Measurements from ENCODE around the gene GDPD4.

Gene GDPD4

GRCh38 chr11:77206264-77207018, 95.0 kb downstream of the GDPD4 start:
- no peak for DNase-seq (ENCODE audit: low spot score)
- no peak for FAIRE-seq

- FAIRE-seq = no peak
- DNase-seq (ENCODE audit: low spot score) = no peak
Measured at GRCh38 chr11:77205467-77206263, 95.8 kb downstream of the GDPD4 start.

GRCh38 chr11:77204754-77205466, 96.6 kb downstream of the GDPD4 start:
- FAIRE-seq (no peak), DNase-seq (ENCODE audit: low spot score) (no peak)

- no peak for DNase-seq (ENCODE audit: low spot score)
- FAIRE-seq = no peak
Measured at GRCh38 chr11:77203901-77204753, 97.4 kb downstream of the GDPD4 start.

- FAIRE-seq = no peak
- no peak for DNase-seq (ENCODE audit: low spot score)
Measured at GRCh38 chr11:77202941-77203900, 98.3 kb downstream of the GDPD4 start.

GRCh38 chr11:77201991-77202841, 99.3 kb downstream of the GDPD4 start:
- no peak for FAIRE-seq
- no peak for DNase-seq (ENCODE audit: low spot score)

GRCh38 chr11:77201370-77201769, 100.1 kb downstream of the GDPD4 start:
- DNase-seq (ENCODE audit: low spot score) (no peak), FAIRE-seq (no peak)

GRCh38 chr11:77200351-77201268, 100.9 kb downstream of the GDPD4 start:
- no peak for FAIRE-seq

GRCh38 chr11:77199137-77199745, 102.2 kb downstream of the GDPD4 start:
- FAIRE-seq = no peak

More at GRCh38 chr11:77200351-77201268, 100.9 kb downstream of the GDPD4 start:
- no peak for DNase-seq (ENCODE audit: low spot score)

GRCh38 chr11:77198440-77198849, 103.0 kb downstream of the GDPD4 start:
- FAIRE-seq (no peak), DNase-seq (ENCODE audit: low spot score) (no peak)

More at GRCh38 chr11:77199137-77199745, 102.2 kb downstream of the GDPD4 start:
- no peak for DNase-seq (ENCODE audit: low spot score)

GRCh38 chr11:77197626-77198320, 103.7 kb downstream of the GDPD4 start:
- no peak for DNase-seq (ENCODE audit: low spot score)
- no peak for FAIRE-seq

GRCh38 chr11:77196961-77197360, 104.5 kb downstream of the GDPD4 start:
- FAIRE-seq (no peak), DNase-seq (ENCODE audit: low spot score) (no peak)

GRCh38 chr11:77195071-77195755, 106.3 kb downstream of the GDPD4 start:
- DNase-seq (ENCODE audit: low spot score) = no peak
- no peak for FAIRE-seq

- DNase-seq (ENCODE audit: low spot score) (no peak), FAIRE-seq (no peak)
Measured at GRCh38 chr11:77193911-77194830, 107.3 kb downstream of the GDPD4 start.

- DNase-seq (ENCODE audit: low spot score) = no peak
- no peak for FAIRE-seq
Measured at GRCh38 chr11:77193167-77193566, 108.3 kb downstream of the GDPD4 start.
